HepG2 (cell line): Measurements from ENCODE around the gene CAPN13. TPM values are rescaled to one million over a fixed set of nuclear protein-coding genes. Genes with fewer than 3 reads are reported as not detected.

Source experiments
- ATAC-seq: fragments of 200-7000 bp; cut with Tn5 transposase; 3 replicates; pipeline ENCODE4 v1.9.1; 2020; ENCODE audit warnings: mild to moderate bottlenecking, moderate library complexity
- BruUV-seq: library from RNA; stranded (reverse); fragments of 400-500 nt; replicated peaks from 2 replicates; lab custom pipeline; 2021; lab: Mats Ljungman, UMichigan
- CTCF ChIA-PET: fragments of 300-600 bp; formaldehyde crosslinking; extraction: SDS; loops from one replicate; lab custom pipeline; 2021; ENCODE audit warnings: low total read pairs, inconsistent platforms, low intra/inter-chr PET ratio; lab: Yijun Ruan, JAX
- POLR2A ChIA-PET: fragments of 350-600 bp; sonication (Branson Sonifier 250); formaldehyde crosslinking; loops from one replicate; lab custom pipeline; 2020; ENCODE audit warnings: antibody characterized with exemption, inconsistent platforms; lab: Yijun Ruan, JAX
- DNase-seq: peaks from one replicate; pipeline ENCODE4 v3.0.0-alpha.2; 2015; ENCODE audit warnings: low spot score
- FAIRE-seq: peaks from 3 replicates; lab custom pipeline; 2011; peaks lifted over from hg19 to GRCh38; lab: Jason Lieb, UNC
- H2AFZ ChIP-seq: one replicate; pipeline ENCODE4 v1.6.1; 2011; ENCODE audit warnings: low read length, inconsistent platforms
- H3K27ac ChIP-seq: fragments of 300-600 bp; 3 replicates; pipeline ENCODE4 v1.8.0; 2011; ENCODE audit warnings: mixed run types, mild to moderate bottlenecking, mixed read lengths, low read length, inconsistent platforms; ENCODE audit not compliant: insufficient read depth; ENCODE audit errors: extremely low read length
- H3K27me3 ChIP-seq, 2 experiments: fragments of 200-600 bp in 1 of 2; 2 replicates in 1 of 2; 3 replicates in 1 of 2; pipeline versions ENCODE4 v1.6.0 to v1.8.0; 2011; ENCODE audit warnings: low read length in 2 of 2, mild to moderate bottlenecking in 2 of 2, moderate library complexity in 2 of 2, inconsistent platforms in 1 of 2; ENCODE audit not compliant: insufficient read depth in 2 of 2, control insufficient read depth in 1 of 2
- H3K36me3 ChIP-seq, 2 experiments: fragments of 200-600 bp in 1 of 2; replicated peaks in 1 of 2; 2 replicates in 1 of 2; 3 replicates in 1 of 2; pipeline versions ENCODE4 v1.5.1 to v1.8.0; 2011; ENCODE audit warnings: low read length in 2 of 2, inconsistent platforms in 1 of 2; ENCODE audit not compliant: insufficient read depth in 2 of 2, control insufficient read depth in 1 of 2
- H3K4me1 ChIP-seq: 2 replicates; pipeline ENCODE4 v1.5.1; 2012; ENCODE audit warnings: low read length, inconsistent platforms; ENCODE audit not compliant: insufficient read depth
- H3K4me2 ChIP-seq: 2 replicates; pipeline ENCODE4 v1.6.0; 2011; ENCODE audit warnings: low read depth, low read length, inconsistent platforms
- H3K4me3 ChIP-seq, 3 experiments: fragments of 200-600 bp in 1 of 3; sonication (generic), shearing (Covaris generic) in 1 of 3; replicated peaks in 1 of 3; 2 replicates each; pipeline ENCODE4 v1.5.1; 2011 to 2016; ENCODE audit warnings: low read length in 3 of 3, inconsistent platforms in 2 of 3, low read depth in 2 of 3, mild to moderate bottlenecking in 2 of 3, control low read depth in 1 of 3, mixed read lengths in 1 of 3; ENCODE audit not compliant: insufficient read depth in 1 of 3
- H3K79me2 ChIP-seq: one replicate; pipeline ENCODE4 v1.6.1; 2011; ENCODE audit warnings: low read length, inconsistent platforms; ENCODE audit not compliant: insufficient read depth
- H3K9ac ChIP-seq: 2 replicates; pipeline ENCODE4 v1.6.0; 2011; ENCODE audit warnings: mild to moderate bottlenecking, low read depth, low read length, inconsistent platforms; ENCODE audit not compliant: insufficient read depth
- H3K9me3 ChIP-seq: 2 replicates; pipeline ENCODE4 v1.5.1; 2012; ENCODE audit warnings: mild to moderate bottlenecking, low read length
- H4K20me1 ChIP-seq: 2 replicates; pipeline ENCODE4 v1.6.0; 2011; ENCODE audit warnings: inconsistent platforms, mild to moderate bottlenecking, low read length, moderate library complexity; ENCODE audit not compliant: insufficient read depth
- BCL6 ChIP-seq: IDR thresholded peaks from 2 replicates; pipeline ENCODE4 v1.6.1; 2016; ENCODE audit warnings: missing genetic modification reagents, missing compliant biosample characterization
- CAMTA2 ChIP-seq: sonication (generic); formaldehyde crosslinking; IDR thresholded peaks from 2 replicates; pipeline ENCODE4 v1.4.0; 2020; ENCODE audit warnings: mild to moderate bottlenecking, missing genetic modification reagents, borderline replicate concordance
- CHD4 ChIP-seq: fragments of 200-600 bp; sonication (generic); IDR thresholded peaks from 2 replicates; pipeline ENCODE4 v1.7.0; 2017; ENCODE audit warnings: mild to moderate bottlenecking, low read length, borderline replicate concordance
- DMAP1 ChIP-seq: IDR thresholded peaks from 2 replicates; pipeline ENCODE4 v1.6.1; 2016
- DMTF1 ChIP-seq: sonication (generic); formaldehyde crosslinking; IDR thresholded peaks from 2 replicates; pipeline ENCODE4 v1.4.0; 2020; ENCODE audit warnings: mild to moderate bottlenecking, missing genetic modification reagents
- DPF2 ChIP-seq: sonication (generic); formaldehyde crosslinking; IDR thresholded peaks from 2 replicates; pipeline ENCODE4 v1.4.0; 2020; ENCODE audit warnings: mild to moderate bottlenecking, low read depth, missing genetic modification reagents, borderline replicate concordance
- ELK4 ChIP-seq: sonication (generic); formaldehyde crosslinking; IDR thresholded peaks from 2 replicates; pipeline ENCODE4 v1.9.0; 2021; ENCODE audit warnings: missing genetic modification reagents, borderline replicate concordance
- FOXK1 ChIP-seq: sonication (generic); formaldehyde crosslinking; IDR thresholded peaks from 2 replicates; pipeline ENCODE4 v1.4.0; 2020; ENCODE audit warnings: low read depth, missing genetic modification reagents, borderline replicate concordance
- HOXD1 ChIP-seq: sonication (generic); formaldehyde crosslinking; IDR thresholded peaks from 2 replicates; pipeline ENCODE4 v1.5.0; 2020; ENCODE audit warnings: missing genetic modification reagents
- MEF2D ChIP-seq: sonication (generic); formaldehyde crosslinking; IDR thresholded peaks from 2 replicates; pipeline ENCODE4 v1.5.1; 2020; ENCODE audit warnings: mild to moderate bottlenecking, missing genetic modification reagents
- NR2C2 ChIP-seq: sonication (generic); formaldehyde crosslinking; IDR thresholded peaks from 2 replicates; pipeline ENCODE4 v1.4.0; 2020; ENCODE audit warnings: missing genetic modification reagents, mild to moderate bottlenecking, moderate library complexity, borderline replicate concordance
- RFX5 ChIP-seq: IDR thresholded peaks from 2 replicates; pipeline ENCODE4 v1.6.1; 2011; ENCODE audit warnings: low read depth, low read length, improper control_type of control experiment
- ZBTB7B ChIP-seq: sonication (generic); formaldehyde crosslinking; IDR thresholded peaks from 2 replicates; pipeline ENCODE4 v1.4.0; 2020; ENCODE audit warnings: missing genetic modification reagents
- ZFP62 ChIP-seq: sonication (generic); formaldehyde crosslinking; IDR thresholded peaks from 2 replicates; pipeline ENCODE4 v1.4.0; 2020; ENCODE audit warnings: missing genetic modification reagents
- ZNF20 ChIP-seq: sonication (generic); formaldehyde crosslinking; IDR thresholded peaks from 2 replicates; pipeline ENCODE4 v1.4.0; 2020; ENCODE audit warnings: mild to moderate bottlenecking, moderate library complexity, missing genetic modification reagents
- ZNF234 ChIP-seq: sonication (generic); formaldehyde crosslinking; conservative IDR thresholded peaks from 2 replicates; pipeline ENCODE4 v1.5.1; 2020; ENCODE audit warnings: mild to moderate bottlenecking, missing genetic modification reagents
- ZNF280D ChIP-seq: sonication (generic); formaldehyde crosslinking; IDR thresholded peaks from 2 replicates; pipeline ENCODE4 v1.5.1; 2020; ENCODE audit warnings: mild to moderate bottlenecking, missing genetic modification reagents
- ZNF629 ChIP-seq: sonication (generic); formaldehyde crosslinking; conservative IDR thresholded peaks from 2 replicates; pipeline ENCODE4 v1.5.0; 2020; ENCODE audit warnings: missing genetic modification reagents
- ZNF83 ChIP-seq: sonication (generic); formaldehyde crosslinking; IDR thresholded peaks from 2 replicates; pipeline ENCODE4 v1.4.0; 2020; ENCODE audit warnings: missing genetic modification reagents, mild to moderate bottlenecking, borderline replicate concordance
- ZSCAN30 ChIP-seq: sonication (generic); formaldehyde crosslinking; IDR thresholded peaks from 2 replicates; pipeline ENCODE4 v1.5.0; 2020; ENCODE audit warnings: mild to moderate bottlenecking, missing genetic modification reagents
- WGBS: methylation state at CpG from one replicate; pipeline ENCODE4 v1.1.6; 2017; ENCODE audit warnings: low lambda C conversion rate; 5-methylcytosine and 5-hydroxymethylcytosine counted together
- in situ Hi-C: cut with HindIII; loops from 2 replicates; pipeline ENCODE4 v1.10.0; 2017; ENCODE audit warnings: low pct_unique_long_range_greater_than_20kb; ENCODE audit not compliant: extremely low pct_ligation_motif_present
- intact Hi-C: fragments of 100-400 bp; cut with micrococcal nuclease; formaldehyde crosslinking; loops from one replicate; pipeline ENCODE4 v1.10.0; 2022; ENCODE audit not compliant: unreplicated experiment
- polyA plus RNA-seq, 8 experiments: library from polyadenylated mRNA; depleted of rRNA in 3 of 8; stranded (reverse) in 7 of 8; unstranded in 1 of 8; fragments of >200 nt; fragmentation: Illumina TruSeq in 4 of 8; extraction: Trizol in 4 of 8; gene quantifications; 2 replicates each; pipeline versions ENCODE4 v1.2.1 to v1.2.3, GENCODE V29; 2011 to 2016; ENCODE audit warnings: low read depth in 4 of 8, missing spikeins in 1 of 8, mixed read lengths in 1 of 8; ENCODE audit not compliant: insufficient read depth in 1 of 8
- total RNA-seq, 5 experiments: library from RNA; depleted of rRNA; stranded (reverse); fragments of >200 nt; fragmentation: Illumina TruSeq; extraction: Trizol; gene quantifications; 2 replicates each; pipeline ENCODE4 v1.2.3, GENCODE V29; 2016; ENCODE audit warnings: low read depth in 1 of 5

Gene CAPN13
- total and polyA plus RNA-seq, 2 of the 13 experiments (the other 11 are each of a cell fraction or from before 2014, with no cell fraction given), result not detected

GRCh38 chr2:30801821-30802455, 5.3 kb downstream of the CAPN13 start:
- Histone ChIP-seq H3K4me2 (no peak overlapping the region), H4K20me1 (no peaks in the 10 kb centered on the region), H3K4me1 (no peaks in the 10 kb centered on the region), H3K27ac (no peak overlapping the region), H3K36me3 (no peaks in the 10 kb centered on the region), H3K27me3 (peaks cover 0 to 33% of the 10 kb centered on the region in 2 experiments; a peak in 2 of 5 replicates), H2AFZ (no peak overlapping the region), H3K4me3 (no peak overlapping the region)
- POLR2A ChIA-PET, result no interaction called here
- ATAC-seq (no peak), FAIRE-seq (no peak)
- in situ Hi-C loops, result no loop called here
- intact Hi-C loops, result no loop called here
- no TSS peak for BruUV-seq
- CTCF ChIA-PET, result no interaction called here
- TF ChIP-seq ZNF20 (no peak), HOXD1 (no peak), ZNF234 (CRISPR knock-in tag) (no peak), MEF2D (CRISPR knock-in tag) (no peak), ZFP62 (CRISPR knock-in tag) (no peak), FOXK1 (CRISPR knock-in tag) (no peak), NR2C2 (CRISPR knock-in tag) (no peak), ZNF83 (CRISPR knock-in tag) (no peak), CHD4 (no peak), ELK4 (CRISPR knock-in tag) (no peak), RFX5 (no peak), DPF2 (CRISPR knock-in tag) (no peak), DMTF1 (CRISPR knock-in tag) (no peak), ZNF629 (CRISPR knock-in tag) (no peak), BCL6 (CRISPR knock-in tag) (no peak), CAMTA2 (CRISPR knock-in tag) (no peak), ZBTB7B (no peak), ZSCAN30 (no peak), ZNF280D (CRISPR knock-in tag) (no peak), DMAP1 (CRISPR knock-in tag) (no peak)
- TF ChIP-seq, all 625 proteins: peak for 0
- Histone ChIP-seq H3K9me3 (no peaks in the 10 kb centered on the region), H3K9ac (no peak overlapping the region), H3K79me2 (no peaks in the 10 kb centered on the region)
- 49% methylated on average over 12 of the region's 13 CpGs for WGBS
- DNase-seq, result no peak
